Smooth muscle cell of the brain vasculature (primary cell): Measurements from ENCODE around the gene G2E3.
"Not testable (repeated sequence)": the region's sequence is repeated elsewhere in the genome, so short reads cannot be mapped to it uniquely, and the experiment has no call there.

Source experiments
- DNase-seq: peaks from one replicate; pipeline ENCODE4 v3.0.0-alpha.2; 2012; ENCODE audit warnings: low read depth, low spot score

Gene G2E3, protein sequence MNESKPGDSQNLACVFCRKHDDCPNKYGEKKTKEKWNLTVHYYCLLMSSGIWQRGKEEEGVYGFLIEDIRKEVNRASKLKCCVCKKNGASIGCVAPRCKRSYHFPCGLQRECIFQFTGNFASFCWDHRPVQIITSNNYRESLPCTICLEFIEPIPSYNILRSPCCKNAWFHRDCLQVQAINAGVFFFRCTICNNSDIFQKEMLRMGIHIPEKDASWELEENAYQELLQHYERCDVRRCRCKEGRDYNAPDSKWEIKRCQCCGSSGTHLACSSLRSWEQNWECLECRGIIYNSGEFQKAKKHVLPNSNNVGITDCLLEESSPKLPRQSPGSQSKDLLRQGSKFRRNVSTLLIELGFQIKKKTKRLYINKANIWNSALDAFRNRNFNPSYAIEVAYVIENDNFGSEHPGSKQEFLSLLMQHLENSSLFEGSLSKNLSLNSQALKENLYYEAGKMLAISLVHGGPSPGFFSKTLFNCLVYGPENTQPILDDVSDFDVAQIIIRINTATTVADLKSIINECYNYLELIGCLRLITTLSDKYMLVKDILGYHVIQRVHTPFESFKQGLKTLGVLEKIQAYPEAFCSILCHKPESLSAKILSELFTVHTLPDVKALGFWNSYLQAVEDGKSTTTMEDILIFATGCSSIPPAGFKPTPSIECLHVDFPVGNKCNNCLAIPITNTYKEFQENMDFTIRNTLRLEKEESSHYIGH

DNA sequence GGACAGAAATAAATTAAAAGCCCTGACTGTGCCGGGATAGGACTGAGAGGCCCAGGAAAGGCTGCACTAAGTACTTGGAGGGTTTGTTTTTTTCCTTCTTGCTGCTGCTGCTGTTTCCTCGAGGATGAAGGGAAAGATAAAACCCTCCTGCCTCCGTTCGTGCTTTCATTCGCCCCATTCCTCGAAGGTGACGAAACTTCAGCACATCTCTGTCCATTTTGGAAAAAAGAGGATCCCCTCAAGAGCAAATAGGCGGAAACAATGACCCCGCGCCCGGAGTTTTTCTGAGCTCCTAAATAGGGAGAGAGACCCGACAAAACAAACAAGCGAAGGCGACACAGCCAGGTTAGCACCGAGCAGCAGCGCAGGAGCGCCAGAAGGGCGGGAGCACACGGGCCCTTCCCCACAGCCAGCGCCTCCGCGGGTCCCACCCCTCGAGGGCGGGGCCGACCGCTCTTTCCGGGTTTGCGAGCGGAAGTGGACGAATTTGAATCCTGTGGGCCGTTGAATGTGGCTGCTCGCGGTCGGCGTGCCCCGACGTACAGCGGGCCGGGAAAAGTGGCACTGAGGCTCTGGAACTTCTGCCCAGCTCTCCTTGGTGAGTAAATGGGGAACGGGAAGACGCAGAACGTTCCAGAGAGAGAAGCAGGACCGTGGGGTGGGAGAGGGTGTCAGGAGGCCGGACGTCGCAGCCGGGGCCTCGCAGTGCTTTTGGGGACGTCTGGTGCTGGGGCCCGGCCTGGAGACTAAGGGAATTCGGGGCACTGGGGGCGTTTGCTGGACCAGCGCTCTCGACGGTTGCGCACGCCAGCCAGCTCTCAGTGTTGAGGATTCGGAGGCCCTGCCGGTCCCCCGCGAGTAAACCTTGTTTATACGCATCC lies at the start of gene G2E3:
TSS of gene G2E3 (plus strand) at position 484 of the 881 bp plus-strand sequence. CDS start 21,922 bp downstream, outside the sequence.
- DNase-seq, result peak; percentile 47

DNA sequence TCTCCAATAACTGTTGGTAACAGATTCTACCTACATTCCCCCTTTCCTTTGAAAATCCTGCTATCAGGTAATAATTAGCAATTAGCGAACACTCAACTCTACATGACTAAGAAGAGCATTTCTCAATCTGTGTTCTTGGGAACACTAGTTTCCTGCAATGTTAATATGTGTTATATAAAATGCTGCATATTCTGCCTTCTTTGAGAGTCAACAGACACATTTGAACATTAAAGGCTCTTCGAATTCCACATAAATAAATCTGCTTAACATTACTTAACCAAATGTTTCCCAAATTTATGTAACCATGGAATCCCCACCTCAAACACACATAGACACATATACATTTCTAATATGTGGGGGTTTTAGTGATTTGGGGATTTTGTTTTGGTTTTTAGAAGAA lies 41.2 kb upstream of the G2E3 start:
- no peak for DNase-seq

DNA sequence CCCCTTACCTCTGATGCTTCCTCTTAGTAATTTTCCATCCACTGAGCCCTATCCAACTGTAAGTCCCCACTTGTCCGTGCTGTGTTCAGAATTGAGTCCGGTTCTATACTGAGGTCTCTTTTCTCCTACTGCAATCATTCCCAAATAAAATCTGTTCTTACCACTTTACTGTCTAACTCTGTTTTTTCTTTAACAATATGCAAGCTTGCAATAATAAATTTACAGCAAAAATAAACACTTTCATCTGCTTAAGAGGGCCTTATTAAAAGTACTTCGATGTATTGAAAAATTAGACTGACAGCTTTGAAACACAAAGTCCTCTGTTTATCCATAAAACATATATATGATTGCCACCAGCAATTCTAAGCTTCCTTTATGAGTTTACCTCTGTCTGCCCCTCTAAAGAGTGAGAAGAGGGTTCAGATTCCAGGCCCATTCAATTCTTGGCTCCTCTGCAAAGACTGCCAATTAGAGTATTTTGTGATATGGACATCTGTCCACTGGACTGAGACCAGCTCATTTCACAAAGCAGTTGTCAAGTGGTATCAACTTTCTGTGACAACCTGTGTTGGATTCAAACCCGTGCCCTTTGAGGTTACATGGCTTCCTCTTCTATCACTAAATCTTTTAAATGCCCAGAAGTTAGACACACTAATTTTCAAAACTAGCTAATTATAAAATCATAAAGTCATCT lies 39.9 kb upstream of the G2E3 start:
- no peak for DNase-seq

DNA sequence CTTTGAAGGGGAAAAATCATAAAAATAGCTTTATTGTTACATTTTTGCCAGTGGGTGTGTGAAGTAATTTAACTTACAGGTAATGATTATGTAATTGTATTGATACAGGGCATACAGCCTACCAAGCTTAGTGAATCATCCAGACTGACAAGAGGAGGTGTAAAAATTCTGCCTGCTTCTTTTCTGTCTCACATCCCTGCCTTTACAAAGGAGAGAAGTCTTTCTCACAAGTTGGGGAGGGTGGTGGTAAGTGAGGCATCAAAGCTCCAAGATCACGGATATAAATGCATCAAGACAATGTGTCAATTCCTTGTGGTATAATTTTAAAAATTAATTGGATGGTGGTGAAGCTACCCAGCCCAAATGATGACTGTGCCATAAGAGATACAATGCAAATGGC lies 39.0 kb upstream of the G2E3 start:
- no peak for DNase-seq

DNA sequence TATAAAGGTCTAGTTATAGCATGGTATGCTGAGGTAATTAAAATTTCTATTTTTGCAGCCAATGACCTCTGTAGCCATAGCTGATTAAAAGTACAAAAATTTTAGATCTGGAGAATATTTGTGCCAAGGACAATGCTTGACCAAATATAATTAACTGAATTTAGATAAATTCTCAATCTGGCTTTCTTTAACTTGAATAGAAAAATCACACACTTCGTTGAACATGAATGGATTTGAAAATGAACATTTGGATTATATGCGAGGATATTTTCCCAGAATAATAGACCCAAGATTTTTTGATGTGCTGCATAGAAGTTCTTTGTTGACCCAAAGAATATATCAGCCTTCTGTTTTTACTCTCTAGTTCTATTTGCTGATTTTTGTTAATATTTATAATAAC lies 38.4 kb upstream of the G2E3 start:
- DNase-seq, result no peak

DNA sequence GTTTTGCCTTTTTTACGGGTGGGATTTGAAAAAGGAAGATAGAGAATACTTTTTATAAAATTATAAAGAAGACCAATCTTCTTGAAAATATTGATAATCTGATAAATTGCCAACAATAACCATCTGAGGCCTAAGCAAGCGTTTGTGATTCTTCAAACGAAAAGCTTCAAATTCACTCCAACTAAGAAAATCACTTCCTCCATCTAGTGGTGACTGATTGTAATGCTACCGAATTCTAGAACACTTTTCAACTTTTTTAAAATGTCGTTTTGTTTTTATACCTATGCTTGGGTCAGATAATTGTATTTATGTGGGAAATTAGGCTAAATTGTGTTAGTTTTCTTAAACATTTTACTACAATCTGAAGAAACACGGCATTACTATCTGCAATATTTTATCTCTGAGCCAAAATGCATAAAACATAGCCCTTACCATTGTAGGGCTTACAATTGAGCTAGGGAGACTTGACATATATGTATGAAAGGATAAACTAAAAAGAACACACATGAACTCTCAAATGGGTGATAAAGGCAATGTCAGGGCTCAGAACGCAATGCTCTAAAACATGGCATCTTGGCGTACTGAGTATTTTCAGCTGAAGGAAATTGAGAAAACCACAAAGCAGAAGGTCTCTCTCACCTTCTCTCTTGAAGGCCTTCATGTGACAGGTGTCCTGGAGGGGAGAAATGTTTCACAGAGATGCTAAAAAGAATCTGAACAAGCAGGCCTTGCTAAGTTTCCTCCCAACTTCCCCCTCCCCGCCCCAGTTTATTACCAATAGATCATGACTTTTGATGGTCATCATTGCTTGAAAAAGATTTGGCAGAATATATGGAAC lies 36.8 kb upstream of the G2E3 start:
- DNase-seq, result peak; percentile 29

DNA sequence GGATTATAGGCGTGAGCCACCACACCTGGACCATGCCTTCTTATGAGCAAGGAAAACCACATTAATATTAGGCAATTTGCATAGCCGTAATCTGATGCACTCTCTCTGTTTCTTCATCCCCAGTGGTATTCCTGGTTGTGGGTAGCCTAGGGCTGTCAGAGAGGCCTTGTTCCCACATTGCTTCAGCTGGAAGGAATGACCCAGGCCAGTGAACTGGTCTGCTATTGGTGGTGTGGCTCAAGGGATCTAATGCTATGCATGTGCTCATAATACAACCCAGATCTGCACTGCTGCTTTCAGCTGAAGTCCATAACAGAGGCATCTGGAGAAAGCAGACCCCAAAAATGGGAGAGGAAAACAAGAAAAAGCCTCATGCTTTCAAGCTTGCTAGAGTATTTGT lies 33.1 kb upstream of the G2E3 start:
- DNase-seq, result no peak

DNA sequence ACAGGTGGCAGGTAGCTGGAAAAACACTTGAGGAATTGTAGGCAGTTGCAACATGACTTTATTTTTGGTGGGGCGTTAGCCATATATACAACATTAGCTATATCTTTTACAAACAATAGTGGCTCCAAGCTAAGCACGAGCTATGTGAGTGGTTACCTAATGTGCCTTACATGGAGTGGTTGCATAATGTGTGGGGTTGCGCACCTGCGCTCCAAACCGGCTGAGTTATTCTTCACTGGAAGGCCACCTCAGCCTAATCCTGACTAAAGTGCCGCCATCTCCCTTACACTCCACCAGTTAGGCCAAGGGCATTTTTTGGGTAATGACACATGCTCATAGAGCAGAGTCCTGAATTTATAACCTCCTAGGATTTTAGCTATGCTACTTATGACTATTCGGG lies 31.8 kb upstream of the G2E3 start:
- DNase-seq, result no peak

DNA sequence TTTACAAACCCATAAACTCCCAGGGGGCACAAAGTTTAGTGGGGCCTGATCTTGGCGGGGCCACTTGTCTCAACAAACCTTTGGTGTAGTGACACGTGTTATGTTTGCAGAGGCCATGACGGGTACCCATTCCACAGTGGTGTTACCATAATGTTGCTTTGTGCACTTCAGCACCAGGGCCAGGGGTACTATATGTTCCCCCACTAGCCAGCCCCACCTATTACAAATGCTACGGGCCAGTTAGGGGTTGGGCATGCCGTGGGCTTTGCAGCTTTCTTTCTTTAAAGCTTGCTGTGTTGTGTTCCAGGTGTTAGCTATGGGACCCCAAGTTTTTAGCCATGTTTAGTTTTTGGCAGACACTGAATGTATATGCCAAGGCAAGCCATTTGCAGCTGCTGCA lies 30.8 kb upstream of the G2E3 start:
- no peak for DNase-seq

DNA sequence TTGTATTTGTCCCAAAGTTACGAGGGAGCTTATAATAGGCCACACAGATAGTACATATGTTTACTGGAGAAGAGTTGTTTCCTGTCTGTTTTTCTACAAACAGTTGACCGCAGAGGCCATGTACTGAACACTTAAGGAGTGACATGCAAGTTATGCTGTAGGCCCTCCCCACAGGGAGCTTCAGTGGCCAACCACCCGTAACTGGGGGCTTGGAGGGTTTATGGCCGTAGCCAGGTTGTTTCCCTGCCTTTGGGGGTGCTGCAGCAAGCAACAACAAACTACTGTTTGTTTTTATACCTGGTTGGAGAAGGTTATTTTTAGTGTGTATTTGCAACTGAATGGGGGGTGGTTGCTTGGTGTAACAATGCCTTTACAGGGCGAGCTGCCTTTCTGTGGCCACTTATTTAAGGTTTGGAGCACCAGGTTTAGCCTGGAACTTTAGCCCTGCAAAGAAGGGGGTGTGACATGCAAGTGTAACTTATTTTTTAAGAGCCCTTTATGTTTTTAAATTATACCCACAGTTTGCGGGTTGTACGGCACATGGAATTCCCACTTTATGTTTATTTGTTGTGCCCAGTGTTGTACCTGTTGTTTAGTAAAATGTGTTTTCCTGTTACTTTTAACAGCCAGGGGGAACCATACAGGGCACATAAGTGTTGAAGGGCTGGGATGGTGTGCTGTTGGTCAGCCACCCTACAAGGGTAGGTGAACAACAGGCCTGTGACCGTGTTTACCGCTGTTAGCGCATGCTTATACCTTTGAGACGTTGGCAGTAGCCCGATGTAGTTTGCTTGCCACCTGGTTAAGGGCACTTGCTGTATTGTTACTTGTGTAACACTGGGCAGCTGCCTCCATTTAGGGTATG lies 29.9 kb upstream of the G2E3 start:
- DNase-seq, result no peak

DNA sequence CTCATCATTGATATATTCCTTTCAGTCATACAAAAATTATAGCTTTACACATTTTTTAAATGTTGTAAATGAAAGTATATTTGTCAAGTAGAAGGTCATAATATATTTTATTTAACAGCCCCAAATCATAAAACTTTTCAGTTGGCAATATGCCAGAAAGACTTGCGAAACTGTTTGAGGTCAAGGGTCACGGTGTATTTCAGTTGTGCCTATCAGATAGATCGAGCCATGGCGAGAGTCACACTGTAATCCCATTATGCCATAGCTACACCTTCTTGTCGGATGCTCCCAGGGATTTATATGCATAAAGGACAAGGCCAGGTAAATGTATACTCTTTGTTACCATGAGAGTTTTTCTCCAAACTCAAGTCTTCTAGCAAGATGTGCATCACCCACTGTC lies 26.7 kb upstream of the G2E3 start:
- no peak for DNase-seq

DNA sequence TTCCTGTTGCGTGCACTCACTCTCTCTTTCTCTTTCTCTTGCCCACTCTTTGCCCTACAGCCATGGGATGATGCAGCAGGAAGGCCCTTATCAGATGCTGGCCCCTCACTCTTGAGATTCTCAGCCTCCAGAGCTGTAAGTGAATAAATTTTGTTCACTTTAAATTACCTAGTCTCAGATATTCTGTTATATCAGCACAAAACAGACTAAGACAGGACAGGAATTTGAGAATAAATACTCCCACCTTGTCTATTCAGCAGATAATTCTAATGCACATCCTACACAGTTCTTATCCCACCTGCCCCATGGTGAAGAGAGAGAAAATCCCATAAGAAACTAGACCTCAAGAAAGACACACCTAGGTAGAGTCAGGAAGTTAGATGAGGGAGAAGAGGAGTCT lies 25.8 kb upstream of the G2E3 start:
- DNase-seq, result no peak

DNA sequence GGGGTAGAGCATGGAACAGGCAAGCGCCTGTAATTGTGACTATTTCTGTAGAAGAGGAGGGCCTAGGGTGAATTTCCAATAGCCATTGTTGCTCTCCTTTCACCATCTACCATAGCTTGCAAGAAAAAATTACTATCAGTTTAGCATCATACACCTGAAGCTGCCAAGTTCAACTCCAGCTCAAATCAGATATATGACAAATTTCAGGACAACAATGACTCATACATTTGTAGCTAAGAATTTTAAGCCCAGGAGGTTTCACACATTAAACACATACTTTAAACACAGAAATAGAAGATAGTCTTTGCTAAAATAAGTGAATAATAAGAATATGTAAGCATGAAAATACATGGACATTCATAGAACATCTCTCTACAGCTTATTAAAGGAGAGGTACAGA lies 17.6 kb upstream of the G2E3 start:
- no peak for DNase-seq

DNA sequence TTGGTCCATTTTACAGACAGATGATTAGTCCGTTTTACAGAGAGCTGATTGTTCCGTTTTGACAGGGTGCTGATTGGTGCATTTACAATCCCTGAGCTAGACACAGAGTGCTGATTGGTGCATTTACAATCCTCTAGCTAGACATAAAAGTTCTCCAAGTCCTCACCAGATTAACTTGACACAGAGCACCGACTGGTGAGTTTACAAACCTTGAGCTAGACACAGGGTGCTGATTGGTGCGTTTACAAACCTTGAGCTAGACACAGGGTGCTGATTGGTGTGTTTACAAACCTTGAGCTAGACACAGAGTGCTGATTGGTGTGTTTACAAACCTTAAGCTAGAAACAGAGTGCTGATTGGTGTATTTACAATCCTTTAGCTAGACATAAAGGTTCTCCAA lies 12.2 kb upstream of the G2E3 start:
- not testable (repeated sequence) for DNase-seq

DNA sequence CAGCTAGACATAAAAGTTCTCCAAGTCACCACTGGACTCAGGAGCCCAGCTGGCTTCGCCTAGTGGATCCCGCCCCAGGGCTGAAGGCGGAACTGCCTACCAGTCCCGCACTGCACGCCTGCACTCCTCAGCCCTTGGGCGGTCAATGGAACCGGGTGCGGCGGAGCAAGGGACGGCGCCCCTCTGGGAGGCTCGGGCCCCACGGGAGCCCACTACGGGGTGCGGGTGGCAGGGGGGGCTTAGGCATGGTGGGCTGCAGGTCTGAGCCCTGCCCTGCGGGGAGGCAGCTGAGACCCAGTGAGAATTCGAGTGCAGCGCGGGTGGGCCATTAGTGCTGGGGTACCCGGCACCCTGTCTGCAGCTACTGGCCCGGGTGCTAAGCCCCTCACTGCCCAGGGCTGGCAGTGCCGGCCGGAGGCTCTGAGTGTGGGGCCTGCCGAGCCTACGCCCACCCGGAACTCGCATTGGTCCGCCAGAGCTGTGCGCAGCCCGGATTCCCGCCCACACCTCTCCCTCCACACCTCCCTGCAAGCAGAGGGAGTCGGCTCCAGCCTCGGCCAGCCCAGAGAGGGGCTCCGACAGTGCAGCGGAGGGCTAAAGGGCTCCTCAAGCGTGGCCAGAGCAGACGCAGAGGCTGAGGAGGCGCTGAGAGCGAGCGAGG lies 11.4 kb upstream of the G2E3 start:
- DNase-seq, result no peak

DNA sequence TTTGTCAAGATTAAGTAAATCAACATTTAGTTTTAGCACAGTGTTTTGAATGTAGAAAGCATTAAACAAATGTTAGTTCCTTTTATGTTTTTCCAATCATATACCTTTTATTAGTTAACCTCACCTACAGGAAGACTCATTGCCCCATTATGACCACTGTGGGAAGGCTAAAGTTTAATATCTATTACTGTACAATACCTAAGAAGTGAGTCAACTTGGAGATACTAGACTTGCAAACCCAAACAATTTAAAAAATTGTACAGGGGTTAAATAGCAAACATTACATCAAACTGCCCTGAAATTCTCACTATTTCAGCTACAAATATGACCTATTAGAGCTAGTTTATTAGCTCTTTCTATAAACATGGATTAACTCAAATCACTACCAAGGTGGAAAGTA lies 8.6 kb upstream of the G2E3 start:
- DNase-seq, result no peak

DNA sequence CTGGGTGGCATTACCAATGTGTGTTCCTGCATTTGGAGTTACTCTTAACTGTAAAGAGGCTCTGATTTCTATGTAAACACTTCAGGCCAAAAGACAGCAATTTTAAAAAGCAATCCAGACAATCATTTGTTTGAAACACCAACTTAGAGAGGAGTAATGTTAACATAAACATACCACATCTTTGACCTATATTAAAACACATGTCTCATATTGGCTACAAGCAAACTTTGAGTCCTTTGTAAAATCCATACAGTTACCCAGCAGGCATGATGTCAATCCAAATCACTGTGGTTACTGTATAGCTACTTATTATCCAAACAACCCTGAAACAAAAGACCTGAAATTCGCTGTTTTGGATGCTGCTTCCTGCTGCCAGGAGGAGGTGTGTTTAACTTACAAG lies 7.5 kb upstream of the G2E3 start:
- no peak for DNase-seq

DNA sequence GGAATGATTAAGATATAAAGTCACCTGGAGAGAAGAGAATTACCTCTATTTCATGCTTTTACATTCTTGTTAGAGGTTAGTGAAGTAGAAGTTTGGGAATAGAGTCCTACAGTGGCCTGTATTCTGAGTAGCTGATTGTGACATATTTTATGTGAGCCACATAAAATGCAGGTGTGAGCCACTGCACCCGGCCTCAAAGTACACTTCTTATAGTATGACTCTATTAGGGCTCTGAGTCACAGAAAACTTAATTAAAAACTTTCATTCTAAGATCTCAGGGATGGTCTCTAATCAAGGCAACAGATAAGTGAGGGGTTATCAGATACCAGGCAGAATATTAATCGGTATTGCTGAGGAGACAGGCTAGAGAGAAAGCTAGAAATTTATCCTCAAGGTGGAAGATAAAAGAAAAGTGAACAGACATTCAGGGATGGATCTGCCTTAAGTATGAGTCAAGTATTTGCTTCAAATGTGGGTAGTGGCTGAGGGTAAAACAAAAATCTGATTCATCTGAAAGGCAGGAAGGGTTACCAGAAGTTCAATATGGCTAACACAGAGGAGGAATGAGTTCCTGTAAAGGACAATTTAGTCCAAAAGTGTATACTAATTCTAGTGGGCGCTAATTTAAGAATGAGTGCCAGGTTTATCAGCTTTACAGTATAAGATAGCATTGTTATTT lies 5.5 kb upstream of the G2E3 start:
- DNase-seq, result no peak

DNA sequence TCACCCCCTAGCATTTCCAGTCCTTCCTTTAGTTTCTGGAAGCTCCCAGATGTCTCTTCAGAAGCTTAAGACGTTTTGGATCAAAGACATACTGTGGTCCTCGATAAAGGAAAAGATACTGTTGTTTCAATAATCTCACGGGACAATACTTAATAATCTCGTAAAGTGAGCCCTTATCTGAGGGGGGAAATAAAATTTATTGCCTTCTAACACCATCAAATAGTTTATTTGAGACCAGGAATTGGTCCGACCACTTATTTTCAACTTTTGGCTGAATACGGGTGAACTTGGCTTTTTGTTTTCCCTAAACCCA lies 640 bp upstream of the G2E3 start:
- DNase-seq, result no peak
